A549 (cell line): ENCODE data around the gene WASHC2C.
"Not testable (repeated sequence)": the region's sequence is repeated elsewhere in the genome, so short reads cannot be mapped to it uniquely, and the experiment has no call there.

Experiments used
- CEBPB ChIP-seq, 2 experiments: fragments of >200 bp in 1 of 2; sonication (Bioruptor Twin) in 1 of 2; formaldehyde crosslinking in 1 of 2; IDR thresholded peaks; 2 replicates each; pipeline ENCODE4 v1.6.1; 2012 to 2016
- CTCF ChIP-seq: fragments of >200 bp; sonication (Bioruptor Twin); formaldehyde crosslinking; IDR thresholded peaks from 3 replicates; pipeline ENCODE4 v1.5.1; 2016

GRCh38 chr10:45771757-45772461 is 44.8 kb downstream of the WASHC2C start:
- TF ChIP-seq CEBPB (IDR thresholded peaks at IDR 0.05); CTCF: not testable (repeated sequence)
